ENCODE measurements around the gene NADK. TPM values are rescaled to one million over a fixed set of nuclear protein-coding genes. Genes with fewer than 3 reads are reported as not detected.

NADK gene
- total and polyA plus RNA-seq, 10 of the 15 experiments (the other 5 are each of a cell fraction or from before 2014, with no cell fraction given), result 1.1 to 93.2 (median 46.9) TPM

DNA sequence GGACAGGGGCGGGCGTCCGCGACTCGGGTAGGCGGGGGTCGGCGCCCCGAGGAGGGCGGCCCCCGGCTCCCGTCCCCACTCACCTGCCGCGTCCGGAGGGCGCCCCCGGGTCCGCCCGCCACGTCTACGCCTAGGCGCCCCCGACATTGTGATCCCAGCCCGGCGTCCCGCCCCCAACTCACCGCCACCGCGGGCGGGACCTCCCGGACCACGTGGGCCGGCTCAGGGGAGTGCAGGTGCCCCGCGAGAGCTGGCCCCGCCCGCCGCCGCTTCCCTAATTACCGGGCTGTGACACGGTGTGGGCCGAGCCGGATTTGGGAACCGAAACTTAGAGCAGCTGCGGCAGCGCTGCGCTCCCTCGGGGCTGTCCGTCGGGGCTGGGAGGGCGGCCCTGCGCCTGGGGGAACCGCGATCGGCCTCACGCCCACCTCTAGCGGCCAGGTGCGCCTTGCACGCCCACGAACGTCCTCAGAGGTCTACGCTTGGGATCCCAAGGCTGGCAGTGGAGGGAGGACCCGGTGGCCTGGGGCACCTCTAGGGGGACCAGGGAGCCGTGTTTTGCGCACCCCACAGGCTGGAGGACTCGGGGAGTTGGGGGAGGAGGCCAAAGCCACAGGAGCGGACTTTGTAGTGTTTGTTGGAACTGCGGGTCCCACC lies 521 bp upstream of the NADK start (continued):
- TF ChIP-seq, protein P1, sequence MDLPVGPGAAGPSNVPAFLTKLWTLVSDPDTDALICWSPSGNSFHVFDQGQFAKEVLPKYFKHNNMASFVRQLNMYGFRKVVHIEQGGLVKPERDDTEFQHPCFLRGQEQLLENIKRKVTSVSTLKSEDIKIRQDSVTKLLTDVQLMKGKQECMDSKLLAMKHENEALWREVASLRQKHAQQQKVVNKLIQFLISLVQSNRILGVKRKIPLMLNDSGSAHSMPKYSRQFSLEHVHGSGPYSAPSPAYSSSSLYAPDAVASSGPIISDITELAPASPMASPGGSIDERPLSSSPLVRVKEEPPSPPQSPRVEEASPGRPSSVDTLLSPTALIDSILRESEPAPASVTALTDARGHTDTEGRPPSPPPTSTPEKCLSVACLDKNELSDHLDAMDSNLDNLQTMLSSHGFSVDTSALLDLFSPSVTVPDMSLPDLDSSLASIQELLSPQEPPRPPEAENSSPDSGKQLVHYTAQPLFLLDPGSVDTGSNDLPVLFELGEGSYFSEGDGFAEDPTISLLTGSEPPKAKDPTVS (IDR thresholded peaks at IDR 0.05; ENCODE audit: low read depth, low read length), result no peak
- TF ChIP-seq, protein P2, sequence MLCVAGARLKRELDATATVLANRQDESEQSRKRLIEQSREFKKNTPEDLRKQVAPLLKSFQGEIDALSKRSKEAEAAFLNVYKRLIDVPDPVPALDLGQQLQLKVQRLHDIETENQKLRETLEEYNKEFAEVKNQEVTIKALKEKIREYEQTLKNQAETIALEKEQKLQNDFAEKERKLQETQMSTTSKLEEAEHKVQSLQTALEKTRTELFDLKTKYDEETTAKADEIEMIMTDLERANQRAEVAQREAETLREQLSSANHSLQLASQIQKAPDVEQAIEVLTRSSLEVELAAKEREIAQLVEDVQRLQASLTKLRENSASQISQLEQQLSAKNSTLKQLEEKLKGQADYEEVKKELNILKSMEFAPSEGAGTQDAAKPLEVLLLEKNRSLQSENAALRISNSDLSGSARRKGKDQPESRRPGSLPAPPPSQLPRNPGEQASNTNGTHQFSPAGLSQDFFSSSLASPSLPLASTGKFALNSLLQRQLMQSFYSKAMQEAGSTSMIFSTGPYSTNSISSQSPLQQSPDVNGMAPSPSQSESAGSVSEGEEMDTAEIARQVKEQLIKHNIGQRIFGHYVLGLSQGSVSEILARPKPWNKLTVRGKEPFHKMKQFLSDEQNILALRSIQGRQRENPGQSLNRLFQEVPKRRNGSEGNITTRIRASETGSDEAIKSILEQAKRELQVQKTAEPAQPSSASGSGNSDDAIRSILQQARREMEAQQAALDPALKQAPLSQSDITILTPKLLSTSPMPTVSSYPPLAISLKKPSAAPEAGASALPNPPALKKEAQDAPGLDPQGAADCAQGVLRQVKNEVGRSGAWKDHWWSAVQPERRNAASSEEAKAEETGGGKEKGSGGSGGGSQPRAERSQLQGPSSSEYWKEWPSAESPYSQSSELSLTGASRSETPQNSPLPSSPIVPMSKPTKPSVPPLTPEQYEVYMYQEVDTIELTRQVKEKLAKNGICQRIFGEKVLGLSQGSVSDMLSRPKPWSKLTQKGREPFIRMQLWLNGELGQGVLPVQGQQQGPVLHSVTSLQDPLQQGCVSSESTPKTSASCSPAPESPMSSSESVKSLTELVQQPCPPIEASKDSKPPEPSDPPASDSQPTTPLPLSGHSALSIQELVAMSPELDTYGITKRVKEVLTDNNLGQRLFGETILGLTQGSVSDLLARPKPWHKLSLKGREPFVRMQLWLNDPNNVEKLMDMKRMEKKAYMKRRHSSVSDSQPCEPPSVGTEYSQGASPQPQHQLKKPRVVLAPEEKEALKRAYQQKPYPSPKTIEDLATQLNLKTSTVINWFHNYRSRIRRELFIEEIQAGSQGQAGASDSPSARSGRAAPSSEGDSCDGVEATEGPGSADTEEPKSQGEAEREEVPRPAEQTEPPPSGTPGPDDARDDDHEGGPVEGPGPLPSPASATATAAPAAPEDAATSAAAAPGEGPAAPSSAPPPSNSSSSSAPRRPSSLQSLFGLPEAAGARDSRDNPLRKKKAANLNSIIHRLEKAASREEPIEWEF (IDR thresholded peaks at IDR 0.05; ENCODE audit: insufficient replicate concordance, low read depth, low read length), result no peak
- no peak for TF ChIP-seq HDAC6 (IDR thresholded peaks at IDR 0.05; ENCODE audit: unreplicated experiment)
- TF ChIP-seq, protein P3, sequence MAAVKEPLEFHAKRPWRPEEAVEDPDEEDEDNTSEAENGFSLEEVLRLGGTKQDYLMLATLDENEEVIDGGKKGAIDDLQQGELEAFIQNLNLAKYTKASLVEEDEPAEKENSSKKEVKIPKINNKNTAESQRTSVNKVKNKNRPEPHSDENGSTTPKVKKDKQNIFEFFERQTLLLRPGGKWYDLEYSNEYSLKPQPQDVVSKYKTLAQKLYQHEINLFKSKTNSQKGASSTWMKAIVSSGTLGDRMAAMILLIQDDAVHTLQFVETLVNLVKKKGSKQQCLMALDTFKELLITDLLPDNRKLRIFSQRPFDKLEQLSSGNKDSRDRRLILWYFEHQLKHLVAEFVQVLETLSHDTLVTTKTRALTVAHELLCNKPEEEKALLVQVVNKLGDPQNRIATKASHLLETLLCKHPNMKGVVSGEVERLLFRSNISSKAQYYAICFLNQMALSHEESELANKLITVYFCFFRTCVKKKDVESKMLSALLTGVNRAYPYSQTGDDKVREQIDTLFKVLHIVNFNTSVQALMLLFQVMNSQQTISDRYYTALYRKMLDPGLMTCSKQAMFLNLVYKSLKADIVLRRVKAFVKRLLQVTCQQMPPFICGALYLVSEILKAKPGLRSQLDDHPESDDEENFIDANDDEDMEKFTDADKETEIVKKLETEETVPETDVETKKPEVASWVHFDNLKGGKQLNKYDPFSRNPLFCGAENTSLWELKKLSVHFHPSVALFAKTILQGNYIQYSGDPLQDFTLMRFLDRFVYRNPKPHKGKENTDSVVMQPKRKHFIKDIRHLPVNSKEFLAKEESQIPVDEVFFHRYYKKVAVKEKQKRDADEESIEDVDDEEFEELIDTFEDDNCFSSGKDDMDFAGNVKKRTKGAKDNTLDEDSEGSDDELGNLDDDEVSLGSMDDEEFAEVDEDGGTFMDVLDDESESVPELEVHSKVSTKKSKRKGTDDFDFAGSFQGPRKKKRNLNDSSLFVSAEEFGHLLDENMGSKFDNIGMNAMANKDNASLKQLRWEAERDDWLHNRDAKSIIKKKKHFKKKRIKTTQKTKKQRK (IDR thresholded peaks at IDR 0.05; ENCODE audit: low read depth, low read length), result no peak
- TF ChIP-seq SIX5 (IDR thresholded peaks at IDR 0.05; ENCODE audit: low read depth, low read length, severe bottlenecking), result no peak
- TF ChIP-seq, protein P4, sequence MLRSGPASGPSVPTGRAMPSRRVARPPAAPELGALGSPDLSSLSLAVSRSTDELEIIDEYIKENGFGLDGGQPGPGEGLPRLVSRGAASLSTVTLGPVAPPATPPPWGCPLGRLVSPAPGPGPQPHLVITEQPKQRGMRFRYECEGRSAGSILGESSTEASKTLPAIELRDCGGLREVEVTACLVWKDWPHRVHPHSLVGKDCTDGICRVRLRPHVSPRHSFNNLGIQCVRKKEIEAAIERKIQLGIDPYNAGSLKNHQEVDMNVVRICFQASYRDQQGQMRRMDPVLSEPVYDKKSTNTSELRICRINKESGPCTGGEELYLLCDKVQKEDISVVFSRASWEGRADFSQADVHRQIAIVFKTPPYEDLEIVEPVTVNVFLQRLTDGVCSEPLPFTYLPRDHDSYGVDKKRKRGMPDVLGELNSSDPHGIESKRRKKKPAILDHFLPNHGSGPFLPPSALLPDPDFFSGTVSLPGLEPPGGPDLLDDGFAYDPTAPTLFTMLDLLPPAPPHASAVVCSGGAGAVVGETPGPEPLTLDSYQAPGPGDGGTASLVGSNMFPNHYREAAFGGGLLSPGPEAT (IDR thresholded peaks at IDR 0.05; ENCODE audit: low read depth), result peak; percentile 82
- TF ChIP-seq, protein P5, sequence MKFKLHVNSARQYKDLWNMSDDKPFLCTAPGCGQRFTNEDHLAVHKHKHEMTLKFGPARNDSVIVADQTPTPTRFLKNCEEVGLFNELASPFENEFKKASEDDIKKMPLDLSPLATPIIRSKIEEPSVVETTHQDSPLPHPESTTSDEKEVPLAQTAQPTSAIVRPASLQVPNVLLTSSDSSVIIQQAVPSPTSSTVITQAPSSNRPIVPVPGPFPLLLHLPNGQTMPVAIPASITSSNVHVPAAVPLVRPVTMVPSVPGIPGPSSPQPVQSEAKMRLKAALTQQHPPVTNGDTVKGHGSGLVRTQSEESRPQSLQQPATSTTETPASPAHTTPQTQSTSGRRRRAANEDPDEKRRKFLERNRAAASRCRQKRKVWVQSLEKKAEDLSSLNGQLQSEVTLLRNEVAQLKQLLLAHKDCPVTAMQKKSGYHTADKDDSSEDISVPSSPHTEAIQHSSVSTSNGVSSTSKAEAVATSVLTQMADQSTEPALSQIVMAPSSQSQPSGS (IDR thresholded peaks at IDR 0.05; ENCODE audit: low read length), result no peak
- 0 out of 2 replicates have a peak, but pooled peaks have one; percentile 51 for TF ChIP-seq ZNF24 (IDR thresholded peaks at IDR 0.05)
- no peak for TF ChIP-seq MYC (IDR thresholded peaks at IDR 0.05; ENCODE audit: insufficient read depth, insufficient read length, insufficient replicate concordance, low read length, severe bottlenecking)
- no peak for TF ChIP-seq EZH2 (IDR thresholded peaks at IDR 0.05; ENCODE audit: borderline replicate concordance, control insufficient read depth, low read depth, low read length)
- peak; percentile 25 for TF ChIP-seq RELA (IDR thresholded peaks at IDR 0.05; ENCODE audit: borderline replicate concordance, partially characterized antibody)
- no peak for TF ChIP-seq SIN3A (IDR thresholded peaks at IDR 0.05; ENCODE audit: low read depth, low read length)
- peak; percentile 60 for TF ChIP-seq IRF4 (IDR thresholded peaks at IDR 0.05; ENCODE audit: low read depth, low read length)
- TF ChIP-seq EP300 (IDR thresholded peaks at IDR 0.05; ENCODE audit: borderline replicate concordance in 1 of 2, control insufficient read depth in 1 of 2, low read depth in 2 of 2, low read length in 2 of 2), result peak; percentile 69 to 87; a peak in 3 of 4 replicates
